Measurements from ENCODE around the gene NRG3. TPM values are rescaled to one million over a fixed set of nuclear protein-coding genes. Genes with fewer than 3 reads are reported as not detected.

The NRG3 gene
- total RNA-seq, 2 experiments from 2014 or later = not detected

DNA sequence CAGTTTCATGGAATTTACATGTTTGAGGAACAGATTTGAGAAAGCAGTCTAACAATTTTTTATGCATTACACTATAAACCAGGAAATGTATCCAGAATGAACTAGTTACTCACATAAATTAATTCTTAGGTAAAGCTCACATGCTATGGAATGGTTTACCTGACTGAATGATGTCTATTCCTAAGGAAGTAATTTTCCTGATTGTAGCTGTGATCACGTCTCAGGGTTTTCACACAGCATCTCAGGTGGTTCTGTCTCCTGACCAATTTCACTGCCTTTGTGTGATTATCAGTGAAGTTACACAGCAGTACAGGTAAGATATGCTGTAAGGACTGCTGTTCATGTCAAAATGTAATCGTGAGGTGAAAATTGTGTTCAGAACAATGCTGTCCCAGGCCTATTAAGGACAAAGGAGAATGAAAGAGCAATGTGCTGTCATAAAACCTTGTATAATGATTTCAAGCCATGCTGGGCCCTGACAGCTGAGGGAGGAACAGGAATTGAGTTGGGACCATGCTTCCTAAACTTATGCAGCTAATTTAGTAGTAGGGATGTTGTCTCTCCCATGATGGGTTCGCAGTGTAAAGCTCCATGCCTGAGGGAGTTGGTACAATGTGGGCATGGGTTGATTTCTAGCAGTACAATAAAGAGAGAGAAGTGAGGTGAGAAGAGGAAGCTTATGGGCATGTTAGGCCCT is 631.8 kb downstream of the NRG3 start:
- no peak overlapping the region for H3K4me3 ChIP-seq (ENCODE audit: low read length)
- H3K27me3 ChIP-seq (ENCODE audit: control insufficient read depth in 1 of 2, insufficient read depth in 2 of 2, low read length in 2 of 2) = no peaks in the 10 kb centered on the region
- no peaks in the 10 kb centered on the region for H3K36me3 ChIP-seq (ENCODE audit: insufficient read depth, low read length)
- ATAC-seq (ENCODE audit: poor library complexity) (no peak), DNase-seq (no peak)
- H3K9me3 ChIP-seq (ENCODE audit: control insufficient read depth in 1 of 2, insufficient read depth in 1 of 2, low read length in 2 of 2) = peaks cover 0 to 4% of the 10 kb centered on the region in 2 experiments
- ChIA-PET CTCF (no interaction called here), POLR2A (no interaction called here)
- H3K27ac Mint-ChIP-seq = no peak overlapping the region
- H3K4me1 ChIP-seq (ENCODE audit: insufficient read depth, low read length) = no peaks in the 10 kb centered on the region
- no peak overlapping the region for H3K4me3 Mint-ChIP-seq
- no peaks in the 10 kb centered on the region for H3K36me3 Mint-ChIP-seq (ENCODE audit: low read depth)
- peaks cover 5% of the 10 kb centered on the region for H3K9me3 Mint-ChIP-seq
- H3K27me3 Mint-ChIP-seq = no peaks in the 10 kb centered on the region
- intact Hi-C loops (cut with DNase I, micrococcal nuclease) = no loop called here
- no peak for TF ChIP-seq CTCF (IDR thresholded peaks at IDR 0.05)
- H3K4me1 Mint-ChIP-seq (ENCODE audit: low read depth) = no peaks in the 10 kb centered on the region
- no peak overlapping the region for H3K27ac ChIP-seq (ENCODE audit: low read depth in 1 of 2, low read length in 2 of 2)

- no peaks in the 10 kb centered on the region for H3K9me3 ChIP-seq (ENCODE audit: control insufficient read depth in 1 of 2, insufficient read depth in 1 of 2, low read length in 2 of 2)
- H3K4me3 Mint-ChIP-seq = no peak overlapping the region
- ChIA-PET CTCF (no interaction called here), POLR2A (no interaction called here)
- no peaks in the 10 kb centered on the region for H3K36me3 ChIP-seq (ENCODE audit: insufficient read depth, low read length)
- H3K4me1 ChIP-seq (ENCODE audit: insufficient read depth, low read length) = no peaks in the 10 kb centered on the region
- no peaks in the 10 kb centered on the region for H3K36me3 Mint-ChIP-seq (ENCODE audit: low read depth)
- intact Hi-C loops (cut with DNase I, micrococcal nuclease) = no loop called here
- H3K9me3 Mint-ChIP-seq = peaks cover 11% of the 10 kb centered on the region
- no peak for ATAC-seq (ENCODE audit: poor library complexity)
- no peak overlapping the region for H3K27ac Mint-ChIP-seq
- H3K27me3 Mint-ChIP-seq = no peaks in the 10 kb centered on the region
- TF ChIP-seq CTCF (IDR thresholded peaks at IDR 0.05) = no peak
- no peaks in the 10 kb centered on the region for H3K4me1 Mint-ChIP-seq (ENCODE audit: low read depth)
- H3K27me3 ChIP-seq (ENCODE audit: control insufficient read depth in 1 of 2, insufficient read depth in 2 of 2, low read length in 2 of 2) = no peaks in the 10 kb centered on the region
- no peak for DNase-seq
- H3K27ac ChIP-seq (ENCODE audit: low read depth in 1 of 2, low read length in 2 of 2) = no peak overlapping the region
- no peak overlapping the region for H3K4me3 ChIP-seq (ENCODE audit: low read length)
Measured at GRCh38 chr10:82515256-82515655, 640.3 kb downstream of the NRG3 start.

GRCh38 chr10:82529062-82529461 is 654.1 kb downstream of the NRG3 start:
- H3K4me1 Mint-ChIP-seq (ENCODE audit: low read depth) = no peaks in the 10 kb centered on the region
- ATAC-seq (ENCODE audit: poor library complexity) = no peak

More at GRCh38 chr10:82529062-82529461, 654.1 kb downstream of the NRG3 start:
- intact Hi-C loops (cut with DNase I, micrococcal nuclease) = no loop called here
- Mint-ChIP-seq H3K27ac (no peak overlapping the region), H3K9me3 (peaks cover 5% of the 10 kb centered on the region), H3K36me3 (ENCODE audit: low read depth) (no peaks in the 10 kb centered on the region), H3K4me3 (no peak overlapping the region), H3K27me3 (no peaks in the 10 kb centered on the region)
- peaks cover 0 to under 1% of the 10 kb centered on the region in 2 experiments for H3K9me3 ChIP-seq (ENCODE audit: control insufficient read depth in 1 of 2, insufficient read depth in 1 of 2, low read length in 2 of 2)
- H3K4me1 ChIP-seq (ENCODE audit: insufficient read depth, low read length) = no peaks in the 10 kb centered on the region
- TF ChIP-seq CTCF (IDR thresholded peaks at IDR 0.05) = no peak
- CTCF ChIA-PET = no interaction called here
- no peaks in the 10 kb centered on the region for H3K36me3 ChIP-seq (ENCODE audit: insufficient read depth, low read length)
- no peak overlapping the region for H3K27ac ChIP-seq (ENCODE audit: low read depth in 1 of 2, low read length in 2 of 2)
- no peak for DNase-seq
- POLR2A ChIA-PET = no interaction called here
- H3K27me3 ChIP-seq (ENCODE audit: control insufficient read depth in 1 of 2, insufficient read depth in 2 of 2, low read length in 2 of 2) = no peaks in the 10 kb centered on the region
- no peak overlapping the region for H3K4me3 ChIP-seq (ENCODE audit: low read length)
